Nasal cavity respiratory epithelium epithelial cell of viscerocranial mucosa (primary cell): ENCODE data around the gene NEFH. TPM values are rescaled to one million over a fixed set of nuclear protein-coding genes. Genes with fewer than 3 reads are reported as not detected.

ENCODE experiments used
- total RNA-seq: library from RNA; depleted of rRNA; stranded (reverse); fragments of >200 nt; gene quantifications from 2 replicates; pipeline ENCODE4 v1.2.3, GENCODE V29; 2014

NEFH gene
- 0.28 and 0.34 TPM in 2 replicates for total RNA-seq

DNA sequence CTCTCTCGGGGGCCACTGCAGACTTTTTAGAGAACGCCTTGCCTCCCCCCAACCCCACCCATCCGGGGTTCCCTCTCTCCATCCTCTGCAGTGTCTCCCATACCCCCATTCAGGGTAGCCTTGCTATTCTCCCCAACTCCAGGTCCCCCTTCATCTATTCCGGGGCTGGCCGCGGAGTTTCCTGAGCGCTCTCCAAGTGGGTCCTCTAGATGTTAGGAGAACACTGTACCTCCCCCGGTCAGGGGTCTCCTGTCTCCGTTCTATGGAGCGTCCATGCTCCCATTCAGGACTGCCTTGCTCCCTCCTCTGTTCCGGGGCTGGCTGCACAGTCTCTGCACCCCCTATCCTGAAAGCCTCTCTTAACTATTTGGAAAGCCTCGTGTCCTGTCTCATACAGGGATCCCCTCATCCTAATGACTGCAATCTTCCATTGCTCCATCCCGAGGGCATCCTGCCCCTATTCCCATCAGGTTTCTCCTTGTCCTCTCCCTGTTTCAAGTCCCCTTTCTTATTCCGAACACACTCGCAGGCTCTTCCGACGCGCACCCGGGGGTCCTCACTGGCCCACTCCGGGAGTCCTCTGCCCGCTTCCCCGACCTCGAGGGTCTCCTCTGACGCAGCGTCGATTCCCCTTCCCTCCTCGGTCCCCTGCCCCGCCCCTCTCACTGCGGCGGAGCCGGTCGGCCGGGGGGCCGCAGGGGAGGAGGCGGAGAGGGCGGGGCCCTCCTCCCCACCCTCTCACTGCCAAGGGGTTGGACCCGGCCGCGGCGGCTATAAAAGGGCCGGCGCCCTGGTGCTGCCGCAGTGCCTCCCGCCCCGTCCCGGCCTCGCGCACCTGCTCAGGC lies at the start of gene NEFH:
Gene NEFH, plus strand, starts transcription at position 802 of the 845 bp plus-strand sequence. CDS start 45 bp downstream, outside the sequence.

GRCh38 chr22:29438283-29438682 lies 41.7 kb upstream of the NEFH start, which contains the start of gene RFPL1:
Gene RFPL1 (plus strand): TSS chr22:29438583.

Other genes with a start within 250 kb of the NEFH start
- gene RHBDD3, start 212.2 kb upstream of the NEFH start, total RNA-seq = 22.2 and 24.1 TPM in 2 replicates
- gene EWSR1, start 211.9 kb upstream of the NEFH start, total RNA-seq = 91.9 and 110 TPM in 2 replicates
- gene GAS2L1, start 173.6 kb upstream of the NEFH start, total RNA-seq = 6.2 and 19.4 TPM in 2 replicates
- gene RASL10A, start 164.5 kb upstream of the NEFH start, total RNA-seq = 0.21 TPM in 1 of 2 replicates, not detected in the other
- gene AP1B1, start 91.6 kb upstream of the NEFH start, total RNA-seq = 43.4 and 90.3 TPM in 2 replicates
- not detected in 2 replicates for gene RFPL1, start 41.6 kb upstream of the NEFH start, total RNA-seq
- gene THOC5, start 73.5 kb downstream of the NEFH start, total RNA-seq = 47.2 and 50.4 TPM in 2 replicates
- gene NIPSNAP1, start 100.9 kb downstream of the NEFH start, total RNA-seq = 28.0 and 38.5 TPM in 2 replicates
- 31.1 and 65.9 TPM in 2 replicates for gene NF2, start 123.4 kb downstream of the NEFH start, total RNA-seq
- not detected in 2 replicates for gene CABP7, start 239.8 kb downstream of the NEFH start, total RNA-seq